ENCODE data around the gene KRT79.

KRT79 gene

GRCh38 chr12:52805739-52806138, 28.4 kb downstream of the KRT79 start:
- Histone ChIP-seq H3K27ac (no peak overlapping the region), H3K27me3 (replicated peaks) (peaks cover 2% of the 10 kb centered on the region), H3K36me3 (replicated peaks) (no peaks in the 10 kb centered on the region), H3K4me3 (ENCODE audit: low read depth, low read length) (no peak overlapping the region)
- no peak for TF ChIP-seq CTCF (IDR thresholded peaks at IDR 0.05; ENCODE audit: low read depth, low read length, missing control alignments)
- no peak for DNase-seq
- in situ Hi-C loops (cut with HindIII; ENCODE audit: low pct_ligation_motif_present, low sequenced_read_pairs): no loop called here

GRCh38 chr12:52805000-52805399, 29.1 kb downstream of the KRT79 start:
- in situ Hi-C loops (cut with HindIII; ENCODE audit: low pct_ligation_motif_present, low sequenced_read_pairs): no loop called here

GRCh38 chr12:52802442-52802841, 31.7 kb downstream of the KRT79 start:
- in situ Hi-C loops (cut with HindIII; ENCODE audit: low pct_ligation_motif_present, low sequenced_read_pairs): no loop called here
- no peak for TF ChIP-seq CTCF (IDR thresholded peaks at IDR 0.05; ENCODE audit: low read depth, low read length, missing control alignments)
- Histone ChIP-seq H3K27ac (no peak overlapping the region), H3K27me3 (replicated peaks) (peaks cover 2% of the 10 kb centered on the region), H3K4me3 (ENCODE audit: low read depth, low read length) (no peak overlapping the region), H3K36me3 (replicated peaks) (no peaks in the 10 kb centered on the region)
- DNase-seq: no peak

More at GRCh38 chr12:52805000-52805399, 29.1 kb downstream of the KRT79 start:
- no peaks in the 10 kb centered on the region for H3K36me3 ChIP-seq (replicated peaks)
- H3K27ac ChIP-seq: no peak overlapping the region
- no peak for TF ChIP-seq CTCF (IDR thresholded peaks at IDR 0.05; ENCODE audit: low read depth, low read length, missing control alignments)
- no peak for DNase-seq
- no peak overlapping the region for H3K4me3 ChIP-seq (ENCODE audit: low read depth, low read length)
- H3K27me3 ChIP-seq (replicated peaks): peaks cover 2% of the 10 kb centered on the region

GRCh38 chr12:52801773-52802172, 32.3 kb downstream of the KRT79 start:
- in situ Hi-C loops (cut with HindIII; ENCODE audit: low pct_ligation_motif_present, low sequenced_read_pairs): no loop called here
- Histone ChIP-seq H3K27ac (no peak overlapping the region), H3K36me3 (replicated peaks) (no peaks in the 10 kb centered on the region), H3K4me3 (ENCODE audit: low read depth, low read length) (no peak overlapping the region), H3K27me3 (replicated peaks) (peaks cover 2% of the 10 kb centered on the region)
- TF ChIP-seq CTCF (IDR thresholded peaks at IDR 0.05; ENCODE audit: low read depth, low read length, missing control alignments): no peak
- DNase-seq: no peak

GRCh38 chr12:52800259-52800917, 33.7 kb downstream of the KRT79 start:
- H3K27me3 ChIP-seq (replicated peaks): peaks cover 2% of the 10 kb centered on the region
- no peak for DNase-seq
- in situ Hi-C loops (cut with HindIII; ENCODE audit: low pct_ligation_motif_present, low sequenced_read_pairs): no loop called here

More at GRCh38 chr12:52800259-52800917, 33.7 kb downstream of the KRT79 start:
- no peak overlapping the region for H3K4me3 ChIP-seq (ENCODE audit: low read depth, low read length)
- no peak overlapping the region for H3K27ac ChIP-seq
- H3K36me3 ChIP-seq (replicated peaks): no peaks in the 10 kb centered on the region
- TF ChIP-seq CTCF (IDR thresholded peaks at IDR 0.05; ENCODE audit: low read depth, low read length, missing control alignments): no peak
